DOHH2 (cell line): ENCODE measurements around the gene RRAGB.
"Not testable (repeated sequence)": the region's sequence is repeated elsewhere in the genome, so short reads cannot be mapped to it uniquely, and the experiment has no call there.

Experiments
- H3F3A ChIP-seq: fragments of 200-600 bp; sonication (generic), shearing (Covaris generic); 2 replicates; pipeline ENCODE4 v1.6.0; 2016; ENCODE audit warnings: antibody characterized with exemption, mild to moderate bottlenecking; ENCODE audit not compliant: control insufficient read depth, insufficient read depth
- H3K27ac ChIP-seq: fragments of 200-600 bp; sonication (generic); 2 replicates; pipeline ENCODE4 v1.5.1; 2014; ENCODE audit warnings: low read depth, mild to moderate bottlenecking, low read length, moderate library complexity
- H3K27me3 ChIP-seq: fragments of 200-600 bp; sonication (generic); 2 replicates; pipeline ENCODE4 v1.6.1; 2014; ENCODE audit warnings: mild to moderate bottlenecking, low read length, mixed read lengths; ENCODE audit not compliant: control insufficient read depth
- H3K36me3 ChIP-seq: fragments of 200-600 bp; sonication (generic); 2 replicates; pipeline ENCODE4 v1.6.1; 2014; ENCODE audit warnings: mild to moderate bottlenecking, low read length, moderate library complexity, mixed read lengths; ENCODE audit not compliant: control insufficient read depth
- H3K4me1 ChIP-seq: fragments of 200-600 bp; sonication (generic); 2 replicates; pipeline ENCODE4 v1.6.1; 2014; ENCODE audit warnings: mild to moderate bottlenecking, low read length, mixed read lengths; ENCODE audit not compliant: control insufficient read depth
- H3K4me2 ChIP-seq: fragments of 200-600 bp; sonication (generic); 2 replicates; pipeline ENCODE4 v1.6.0; 2014; ENCODE audit warnings: mild to moderate bottlenecking, low read length, moderate library complexity
- H3K4me3 ChIP-seq: fragments of 200-600 bp; sonication (generic); 2 replicates; pipeline ENCODE4 v1.5.1; 2014; ENCODE audit warnings: mild to moderate bottlenecking, low read length, mixed read lengths
- H3K79me2 ChIP-seq: fragments of 200-600 bp; sonication (generic); 2 replicates; pipeline ENCODE4 v1.6.1; 2014; ENCODE audit warnings: mild to moderate bottlenecking, low read length, mixed read lengths; ENCODE audit not compliant: control insufficient read depth
- H3K9me2 ChIP-seq: fragments of 200-600 bp; sonication (generic); replicated peaks from 2 replicates; pipeline ENCODE4 v1.6.1; 2014; ENCODE audit warnings: mild to moderate bottlenecking, low read length, mixed read lengths; ENCODE audit not compliant: control insufficient read depth
- H3K9me3 ChIP-seq: fragments of 200-600 bp; sonication (generic); 2 replicates; pipeline ENCODE4 v1.6.1; 2014; ENCODE audit warnings: antibody characterized with exemption, low read length, mixed read lengths; ENCODE audit not compliant: control insufficient read depth, insufficient read depth
- H4K20me1 ChIP-seq: fragments of 200-600 bp; sonication (generic); 2 replicates; pipeline ENCODE4 v1.6.0; 2014; ENCODE audit warnings: low read depth, mild to moderate bottlenecking, antibody characterized with exemption, low read length, moderate library complexity; ENCODE audit not compliant: control insufficient read depth, insufficient read depth
- EZH2phosphoT487 ChIP-seq: fragments of 200-600 bp; sonication (generic); IDR thresholded peaks from 2 replicates; pipeline ENCODE4 v1.6.1; 2017; ENCODE audit warnings: borderline replicate concordance, mild to moderate bottlenecking, antibody characterized with exemption, low read length, moderate library complexity, mixed read lengths
- TF ChIP-seq, protein P1 (sequence below): fragments of 200-600 bp; sonication (generic); IDR thresholded peaks from one replicate; pipeline ENCODE4 v1.5.1; 2014; ENCODE audit warnings: antibody characterized with exemption, mild to moderate bottlenecking, low read depth, low read length; ENCODE audit not compliant: poor library complexity, severe bottlenecking

The RRAGB gene, protein sequence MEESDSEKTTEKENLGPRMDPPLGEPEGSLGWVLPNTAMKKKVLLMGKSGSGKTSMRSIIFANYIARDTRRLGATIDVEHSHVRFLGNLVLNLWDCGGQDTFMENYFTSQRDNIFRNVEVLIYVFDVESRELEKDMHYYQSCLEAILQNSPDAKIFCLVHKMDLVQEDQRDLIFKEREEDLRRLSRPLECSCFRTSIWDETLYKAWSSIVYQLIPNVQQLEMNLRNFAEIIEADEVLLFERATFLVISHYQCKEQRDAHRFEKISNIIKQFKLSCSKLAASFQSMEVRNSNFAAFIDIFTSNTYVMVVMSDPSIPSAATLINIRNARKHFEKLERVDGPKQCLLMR

DNA sequence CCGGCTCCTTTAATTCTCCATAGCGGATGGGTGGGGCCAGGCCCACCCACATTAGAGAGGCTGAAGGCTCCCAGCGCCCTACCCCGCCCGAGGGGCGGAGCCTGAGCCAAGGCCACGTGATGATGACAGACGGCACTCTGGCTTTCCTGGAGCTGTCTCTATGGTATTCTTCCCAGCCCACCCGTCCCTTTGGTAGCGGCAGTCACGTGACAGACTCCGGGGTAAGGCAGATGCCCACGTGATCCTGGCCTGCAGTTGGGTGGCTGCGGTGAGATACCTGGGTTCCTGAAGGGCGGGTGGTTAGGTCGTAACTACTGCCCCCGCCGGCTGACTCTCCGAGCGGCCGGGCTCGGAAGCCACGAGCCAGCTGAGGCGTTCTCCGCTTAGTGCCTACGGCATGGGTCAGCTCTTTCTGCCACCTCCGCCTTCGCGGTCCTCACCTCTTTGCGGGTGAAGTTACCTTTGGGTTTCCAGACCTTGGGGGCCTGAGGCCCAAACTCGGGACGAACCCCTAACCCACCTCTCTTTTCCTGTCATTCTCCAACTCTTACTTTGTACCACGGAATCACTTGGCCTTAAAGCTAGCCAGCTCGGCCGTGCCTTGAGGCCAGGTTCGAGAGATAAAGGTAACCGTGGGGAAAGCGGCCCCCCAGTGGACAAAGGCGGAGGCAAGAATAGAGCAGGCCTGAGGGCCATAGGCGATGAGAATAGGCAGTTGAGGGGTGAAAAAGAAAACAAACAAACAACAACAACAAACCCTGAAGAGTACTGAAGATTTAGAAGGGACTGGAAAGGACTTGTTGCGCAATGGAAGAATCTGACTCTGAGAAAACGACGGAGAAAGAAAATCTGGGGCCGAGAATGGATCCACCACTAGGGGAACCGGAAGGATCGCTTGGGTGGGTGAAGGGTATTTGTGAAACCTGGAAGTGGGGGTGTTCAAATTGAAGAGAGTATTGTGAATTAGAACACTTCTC, at the start of gene RRAGB:
Gene RRAGB (plus strand): TSS at position 229 of the 977 bp plus-strand sequence. CDS start 579 bp downstream, at position 808.
- Histone ChIP-seq H3K4me3 (peak within 1 kb of the TSS; percentile 86), H3K36me3 (peaks cover 3% of the 10 kb centered on the region), H3K27me3 (no peaks in the 10 kb centered on the region), H3K9me2 (no peaks in the 10 kb centered on the region), H3K4me1 (peaks cover 11% of the 10 kb centered on the region; the same call in 1 of the 2 replicates), H3K79me2 (peaks cover 5% of the 10 kb centered on the region), H3K27ac (peak within 1 kb of the TSS; percentile 61), H3K9me3 (no peaks in the 10 kb centered on the region), H3K4me2 (peak within 1 kb of the TSS; percentile 81), H4K20me1 (no peaks in the 10 kb centered on the region), H3F3A (no peaks in the 10 kb centered on the region)
- TF ChIP-seq EZH2phosphoT487, result no peak
- TF ChIP-seq, protein P1, sequence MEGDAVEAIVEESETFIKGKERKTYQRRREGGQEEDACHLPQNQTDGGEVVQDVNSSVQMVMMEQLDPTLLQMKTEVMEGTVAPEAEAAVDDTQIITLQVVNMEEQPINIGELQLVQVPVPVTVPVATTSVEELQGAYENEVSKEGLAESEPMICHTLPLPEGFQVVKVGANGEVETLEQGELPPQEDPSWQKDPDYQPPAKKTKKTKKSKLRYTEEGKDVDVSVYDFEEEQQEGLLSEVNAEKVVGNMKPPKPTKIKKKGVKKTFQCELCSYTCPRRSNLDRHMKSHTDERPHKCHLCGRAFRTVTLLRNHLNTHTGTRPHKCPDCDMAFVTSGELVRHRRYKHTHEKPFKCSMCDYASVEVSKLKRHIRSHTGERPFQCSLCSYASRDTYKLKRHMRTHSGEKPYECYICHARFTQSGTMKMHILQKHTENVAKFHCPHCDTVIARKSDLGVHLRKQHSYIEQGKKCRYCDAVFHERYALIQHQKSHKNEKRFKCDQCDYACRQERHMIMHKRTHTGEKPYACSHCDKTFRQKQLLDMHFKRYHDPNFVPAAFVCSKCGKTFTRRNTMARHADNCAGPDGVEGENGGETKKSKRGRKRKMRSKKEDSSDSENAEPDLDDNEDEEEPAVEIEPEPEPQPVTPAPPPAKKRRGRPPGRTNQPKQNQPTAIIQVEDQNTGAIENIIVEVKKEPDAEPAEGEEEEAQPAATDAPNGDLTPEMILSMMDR, result peak; percentile 71

DNA sequence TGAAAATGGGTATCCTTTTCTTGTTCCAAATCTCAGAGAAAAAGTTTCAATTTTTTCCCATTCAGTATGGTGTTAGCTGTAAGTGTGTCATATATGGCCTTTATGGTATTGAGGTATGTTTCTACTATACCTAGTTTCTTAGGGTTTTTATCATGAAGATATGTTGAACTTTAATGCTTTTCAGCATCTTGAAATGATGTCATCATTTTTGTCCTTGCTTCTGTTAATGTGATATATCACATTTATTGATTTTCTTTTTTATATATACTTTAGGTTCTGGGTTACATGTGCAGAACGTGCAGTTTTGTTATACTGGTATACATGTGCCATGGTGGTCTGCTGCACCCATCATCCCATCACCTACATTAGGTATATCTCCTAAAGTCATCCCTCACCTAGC, 49.5 kb upstream of the RRAGB start:
- no peaks in the 10 kb centered on the region for H4K20me1 ChIP-seq
- H3K4me1 ChIP-seq, result no peaks in the 10 kb centered on the region
- no peaks in the 10 kb centered on the region for H3F3A ChIP-seq
- H3K79me2 ChIP-seq, result no peaks in the 10 kb centered on the region
- H3K36me3 ChIP-seq, result no peaks in the 10 kb centered on the region
- H3K27me3 ChIP-seq, result no peaks in the 10 kb centered on the region
- H3K9me3 ChIP-seq, result no peaks in the 10 kb centered on the region
- H3K4me3 ChIP-seq, result no peak overlapping the region
- H3K9me2 ChIP-seq, result no peaks in the 10 kb centered on the region
- no peak overlapping the region for H3K27ac ChIP-seq
- no peak for TF ChIP-seq EZH2phosphoT487
- TF ChIP-seq, protein P1, result no peak
- H3K4me2 ChIP-seq, result no peak overlapping the region

DNA sequence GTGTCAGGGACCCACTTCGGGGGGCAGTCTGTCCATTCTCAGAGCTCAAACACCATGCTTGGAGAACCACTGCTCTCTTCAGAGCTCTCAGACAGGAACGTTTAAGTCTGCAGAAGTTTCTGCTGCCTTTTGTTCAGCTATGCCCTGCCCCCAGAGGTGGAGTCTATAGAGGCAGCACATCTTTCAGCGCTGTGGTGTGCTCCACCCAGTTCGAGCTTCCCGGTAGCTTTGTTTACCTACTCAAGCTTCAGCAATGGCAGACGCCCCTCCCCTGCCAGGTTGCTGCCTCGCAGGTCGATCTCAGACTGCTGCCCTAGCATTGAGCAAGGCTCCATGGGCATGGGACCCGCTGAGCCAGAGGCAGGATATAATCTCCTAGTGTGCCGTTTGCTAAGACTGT, 29.0 kb upstream of the RRAGB start:
- H3F3A ChIP-seq, H3K9me3 ChIP-seq, H3K9me2 ChIP-seq, H3K27ac ChIP-seq, H3K4me1 ChIP-seq, H4K20me1 ChIP-seq, H3K4me3 ChIP-seq, H3K79me2 ChIP-seq, H3K4me2 ChIP-seq, H3K27me3 ChIP-seq, H3K36me3 ChIP-seq: not testable (repeated sequence)
